T-cell (primary cell): ENCODE results near the gene FBXO38. TPM values are rescaled to one million over a fixed set of nuclear protein-coding genes. Genes with fewer than 3 reads are reported as not detected.

Source experiments
- ATAC-seq, 4 experiments: fragments of 200-7000 bp in 3 of 4; fragments of 150-1000 bp in 1 of 4; cut with Tn5 transposase; replicated peaks in 1 of 4; 1 replicate in 3 of 4; 2 replicates in 1 of 4; pipeline ENCODE4 v1.10.0; 2021; ENCODE audit warnings: moderate library complexity in 3 of 4, mild to moderate bottlenecking in 2 of 4, moderate number of reproducible peaks in 1 of 4
- CTCF ChIA-PET, 2 donors: fragments of 300-600 bp; sonication (Branson Sonifier 250); formaldehyde crosslinking; loops; one replicate each; lab custom pipeline; 2022; ENCODE audit warnings: antibody characterized with exemption in 2 of 2; lab: Charles Lee
- POLR2A ChIA-PET, 2 donors: fragments of 300-600 bp; sonication (Branson Sonifier 250); formaldehyde crosslinking; loops; one replicate each; lab custom pipeline; 2022; ENCODE audit warnings: antibody characterized with exemption in 2 of 2; lab: Charles Lee
- DNase-seq, 35 experiments: peaks; one replicate each; pipeline versions ENCODE4 v3.0.0 to v3.0.0-alpha.2; 2013 to 2023
- H3K27ac ChIP-seq: one replicate; pipeline ENCODE4 v1.5.1; 2013; ENCODE audit warnings: low read length
- H3K27me3 ChIP-seq, 2 experiments: replicated peaks in 1 of 2; 1 replicate in 1 of 2; 2 replicates in 1 of 2; pipeline versions ENCODE4 v1.6.1 to v1.7.0; 2013; ENCODE audit warnings: low read length in 1 of 2, mixed read lengths in 1 of 2; ENCODE audit not compliant: control insufficient read depth in 2 of 2, insufficient read depth in 2 of 2; ENCODE audit errors: extremely low read depth in 1 of 2
- H3K36me3 ChIP-seq, 2 donors: 1 replicate in 1 of 2; 2 replicates in 1 of 2; pipeline versions ENCODE4 v1.6.1 to v1.7.0; 2013; ENCODE audit warnings: low read length in 1 of 2; ENCODE audit not compliant: control insufficient read depth in 2 of 2, insufficient read depth in 1 of 2; ENCODE audit errors: extremely low read depth in 1 of 2
- H3K4me1 ChIP-seq, 2 experiments: 1 replicate in 1 of 2; 2 replicates in 1 of 2; pipeline versions ENCODE4 v1.6.1 to v1.7.0; 2013; ENCODE audit warnings: low read length in 2 of 2, mixed read lengths in 1 of 2; ENCODE audit not compliant: insufficient read depth in 2 of 2, control insufficient read depth in 1 of 2; ENCODE audit errors: extremely low read depth in 1 of 2
- H3K4me3 ChIP-seq, 2 donors: 1 replicate in 1 of 2; 2 replicates in 1 of 2; pipeline versions ENCODE4 v1.5.1 to v1.7.0; 2013; ENCODE audit warnings: mild to moderate bottlenecking in 2 of 2, low read length in 1 of 2, moderate library complexity in 1 of 2; ENCODE audit not compliant: control insufficient read depth in 1 of 2; ENCODE audit errors: extremely low read depth in 1 of 2
- H3K9me3 ChIP-seq: 2 replicates; pipeline ENCODE4 v1.7.0; 2013
- H3K27ac Mint-ChIP-seq, 2 donors: one replicate each; pipeline ENCODE4 v1.8.0; 2020 to 2021; ENCODE audit warnings: mild to moderate bottlenecking in 2 of 2, mixed read lengths in 2 of 2
- H3K27me3 Mint-ChIP-seq, 2 donors: one replicate each; pipeline ENCODE4 v1.8.0; 2021 to 2022; ENCODE audit warnings: mixed read lengths in 2 of 2
- H3K36me3 Mint-ChIP-seq: one replicate; pipeline ENCODE4 v1.8.0; 2021; ENCODE audit warnings: mixed read lengths
- H3K4me1 Mint-ChIP-seq, 3 donors: one replicate each; pipeline ENCODE4 v1.8.0; 2020 to 2022; ENCODE audit warnings: mixed read lengths in 3 of 3, mild to moderate bottlenecking in 1 of 3
- H3K4me3 Mint-ChIP-seq, 3 donors: one replicate each; pipeline ENCODE4 v1.8.0; 2020 to 2022; ENCODE audit warnings: mild to moderate bottlenecking in 3 of 3, mixed read lengths in 3 of 3, moderate library complexity in 3 of 3
- H3K9me3 Mint-ChIP-seq, 3 donors: one replicate each; pipeline ENCODE4 v1.8.0; 2020 to 2022; ENCODE audit warnings: mixed read lengths in 3 of 3
- WGBS: methylation state at CpG from one replicate; pipeline ENCODE4 v1.1.5; 2013; ENCODE audit warnings: missing lambda C conversion rate; ENCODE audit not compliant: insufficient coverage; 5-methylcytosine and 5-hydroxymethylcytosine counted together
- total RNA-seq, 35 experiments: library from RNA in 6 of 35; stranded (reverse) in 6 of 35; fragments of 120-200 nt in 1 of 35; gene quantifications; one replicate each; pipeline versions ENCODE4 v1.2.1 to v1.2.4 and lab custom pipeline; 2013 to 2026

The FBXO38 gene
- total RNA-seq, 5 donors from 2014 or later (not counting 1 experiment from before 2014, with no cell fraction given): 61.0 to 70.8 (median 66.2) TPM

DNA sequence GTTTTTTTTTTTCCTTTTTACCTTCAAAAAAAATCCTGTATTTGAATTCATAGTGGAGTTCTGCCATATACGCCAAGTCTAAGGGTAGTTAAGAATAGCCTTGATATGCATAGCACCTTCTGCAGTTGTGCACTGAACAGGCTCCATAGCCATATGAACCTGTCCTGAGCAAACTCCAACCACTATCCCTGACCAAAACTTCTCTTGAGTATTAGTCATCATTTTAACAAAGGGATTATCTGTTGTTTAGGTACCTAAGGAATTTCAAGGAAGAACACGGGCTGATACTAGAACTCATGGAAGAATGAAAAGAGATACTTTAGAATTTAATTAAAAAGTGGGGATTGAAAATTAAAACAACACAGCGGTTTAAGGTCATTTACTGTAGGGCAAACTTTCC, 1.9 kb upstream of the FBXO38 start:
- POLR2A ChIA-PET: no interaction called here
- ATAC-seq (no peak), DNase-seq (no peak)
- Mint-ChIP-seq H3K9me3 (peaks cover 0 to 3% (median 0%) of the 10 kb centered on the region in 3 donors), H3K4me3 (no peak overlapping the region), H3K27me3 (no peaks in the 10 kb centered on the region), H3K36me3 (peaks cover 28% of the 10 kb centered on the region), H3K27ac (no peak overlapping the region), H3K4me1 (peaks cover 44 to 54% (median 52%) of the 10 kb centered on the region in 3 donors)
- H3K27me3 ChIP-seq: no peaks in the 10 kb centered on the region
- H3K4me1 ChIP-seq: peaks cover 15 to 38% of the 10 kb centered on the region in 2 experiments
- no peak overlapping the region for H3K4me3 ChIP-seq
- H3K27ac ChIP-seq: no peak overlapping the region
- CTCF ChIA-PET: no interaction called here
- no CpG with 5 or more reads among the region's 3 CpGs for WGBS
- H3K9me3 ChIP-seq: no peaks in the 10 kb centered on the region
- peaks cover 1 to 3% of the 10 kb centered on the region in 2 donors for H3K36me3 ChIP-seq

DNA sequence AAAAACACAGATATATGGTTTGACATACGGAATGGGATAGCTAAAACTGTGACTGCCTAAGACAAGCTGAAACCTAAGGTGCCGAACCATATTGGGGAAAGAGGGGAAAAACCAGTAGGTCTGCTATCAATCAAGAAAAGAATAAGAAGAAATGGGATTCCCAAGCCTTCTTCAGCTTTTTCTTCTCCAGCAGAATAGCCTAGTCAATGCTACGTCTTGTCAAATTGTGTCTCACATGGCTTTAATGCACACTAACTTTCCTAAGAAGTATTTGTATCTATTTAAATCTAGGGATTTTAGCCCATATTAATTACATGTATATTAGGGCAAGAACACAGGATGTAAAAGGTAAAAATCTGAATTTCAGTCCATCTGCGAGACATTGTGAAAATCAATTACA, 797 bp upstream of the FBXO38 start:
- H3K4me3 Mint-ChIP-seq: peak overlapping the region; percentile 75 to 96 (median 91)
- Histone ChIP-seq H3K4me1 (peaks cover 15 to 41% of the 10 kb centered on the region in 2 experiments), H3K27ac (peak overlapping the region; percentile 94), H3K9me3 (no peaks in the 10 kb centered on the region), H3K36me3 (no peaks in the 10 kb centered on the region), H3K27me3 (no peaks in the 10 kb centered on the region), H3K4me3 (peak overlapping the region in 1 of 2 donors; percentile 83)
- H3K27ac Mint-ChIP-seq: peak overlapping the region; percentile 95 to 100
- ATAC-seq: no peak
- H3K27me3 Mint-ChIP-seq: no peaks in the 10 kb centered on the region
- whole genome bisulfite sequencing: 83% methylated on average over 2 of the region's 4 CpGs
- peak in 1 of 35 experiments; percentile 16 for DNase-seq
- ChIA-PET CTCF (interaction anchor here in 1 of 2 donors (0.8 to 0.9 kb wide), 2 partner anchors 348 to 652 kb away, joined by 3 read pairs; no protein-coding TSS in a partner anchor), POLR2A (interaction anchor here in 1 of 2 donors (0.5 to 0.6 kb wide), 2 partner anchors 1091 to 1192 kb away, joined by 3 read pairs; no protein-coding TSS in a partner anchor)
- H3K4me1 Mint-ChIP-seq: peaks cover 54 to 64% (median 62%) of the 10 kb centered on the region in 3 donors
- H3K36me3 Mint-ChIP-seq: peaks cover 24% of the 10 kb centered on the region
- H3K9me3 Mint-ChIP-seq: peaks cover 0 to 3% (median 0%) of the 10 kb centered on the region in 3 donors

DNA sequence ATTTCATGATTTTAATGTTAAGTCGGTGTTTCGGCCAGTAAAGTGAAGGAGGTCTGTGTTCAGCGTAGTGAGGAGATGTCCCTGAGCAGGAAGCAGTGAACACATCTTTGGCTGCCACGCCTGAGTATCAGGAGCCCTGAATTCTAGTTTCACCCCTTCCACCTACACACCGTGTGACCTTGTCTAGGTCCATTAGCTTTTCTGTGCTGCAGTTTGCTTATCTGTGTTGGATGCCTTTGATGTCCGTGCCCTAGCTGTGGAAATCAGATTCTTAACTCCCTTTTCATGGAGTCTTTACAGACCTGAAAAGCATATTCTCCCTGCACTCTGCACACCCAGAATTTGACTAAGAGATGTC, 601 bp downstream of the FBXO38 start:
- peak in 3 of 4 experiments; percentile 7 to 15 (median 12) for ATAC-seq

DNA sequence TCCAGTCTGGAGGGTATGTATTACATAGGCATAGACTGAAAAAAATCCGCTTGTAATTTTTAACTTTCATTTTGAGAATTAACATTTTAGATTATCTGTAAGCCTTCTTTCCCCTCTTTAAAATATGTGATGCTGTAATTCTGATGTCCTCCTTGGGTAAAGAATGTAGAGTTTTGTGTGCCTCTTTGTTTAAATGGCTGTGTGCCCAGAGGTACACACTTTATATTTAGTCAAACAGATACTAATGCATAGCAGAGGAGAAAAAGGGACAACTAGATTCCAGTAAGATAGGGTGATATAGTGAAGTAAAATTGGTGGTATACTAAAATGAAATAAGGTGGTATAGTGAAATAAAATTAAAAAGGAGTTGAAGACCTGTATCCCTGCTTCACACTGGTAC, 1.3 kb downstream of the FBXO38 start:
- peaks cover 15 to 35% of the 10 kb centered on the region in 2 experiments for H3K4me1 ChIP-seq
- H3K9me3 Mint-ChIP-seq: no peaks in the 10 kb centered on the region
- H3K27ac ChIP-seq: no peak overlapping the region
- H3K4me3 ChIP-seq: no peak overlapping the region
- ChIA-PET POLR2A (no interaction called here), CTCF (interaction anchor here in 1 of 2 donors (0.8 kb wide), 1 partner anchor 353 kb away, joined by 3 read pairs; no protein-coding TSS in a partner anchor)
- H3K27ac Mint-ChIP-seq: peak overlapping the region; percentile 95 to 100
- H3K36me3 ChIP-seq: peaks cover 0 to 3% of the 10 kb centered on the region in 2 donors
- H3K4me3 Mint-ChIP-seq: peak overlapping the region; percentile 75 to 96 (median 91)
- no CpG with 5 or more reads among the region's 1 CpG for WGBS
- peaks cover 20% of the 10 kb centered on the region for H3K36me3 Mint-ChIP-seq
- ATAC-seq: no peak
- H3K27me3 Mint-ChIP-seq: no peaks in the 10 kb centered on the region
- peaks cover 56 to 72% (median 66%) of the 10 kb centered on the region in 3 donors for H3K4me1 Mint-ChIP-seq
- no peak for DNase-seq
- H3K9me3 ChIP-seq: no peaks in the 10 kb centered on the region
- H3K27me3 ChIP-seq: no peaks in the 10 kb centered on the region

More for the DNA sequence above, 601 bp downstream of the FBXO38 start:
- no peaks in the 10 kb centered on the region for H3K27me3 Mint-ChIP-seq
- H3K27ac ChIP-seq: peak overlapping the region; percentile 94
- peaks cover 15 to 41% of the 10 kb centered on the region in 2 experiments for H3K4me1 ChIP-seq
- CTCF ChIA-PET: no interaction called here
- peaks cover 20% of the 10 kb centered on the region for H3K36me3 Mint-ChIP-seq
- peak overlapping the region; percentile 95 to 100 for H3K27ac Mint-ChIP-seq
- H3K9me3 Mint-ChIP-seq: no peaks in the 10 kb centered on the region
- WGBS: 0% methylated on average over 1 of the region's 6 CpGs
- no peaks in the 10 kb centered on the region for H3K27me3 ChIP-seq
- peak overlapping the region; percentile 70 to 83 for H3K4me3 ChIP-seq
- H3K4me1 Mint-ChIP-seq: peaks cover 63 to 76% (median 71%) of the 10 kb centered on the region in 3 donors
- peak overlapping the region; percentile 75 to 96 (median 91) for H3K4me3 Mint-ChIP-seq
- POLR2A ChIA-PET: interaction anchor here in 1 of 2 donors (0.7 kb wide), 1 partner anchor 14 kb away, joined by 3 read pairs; no protein-coding TSS in a partner anchor
- DNase-seq: peak in 3 of 35 experiments; percentile 0 to 50 (median 12)
- H3K9me3 ChIP-seq: no peaks in the 10 kb centered on the region
- peaks cover 0 to 3% of the 10 kb centered on the region in 2 donors for H3K36me3 ChIP-seq

DNA sequence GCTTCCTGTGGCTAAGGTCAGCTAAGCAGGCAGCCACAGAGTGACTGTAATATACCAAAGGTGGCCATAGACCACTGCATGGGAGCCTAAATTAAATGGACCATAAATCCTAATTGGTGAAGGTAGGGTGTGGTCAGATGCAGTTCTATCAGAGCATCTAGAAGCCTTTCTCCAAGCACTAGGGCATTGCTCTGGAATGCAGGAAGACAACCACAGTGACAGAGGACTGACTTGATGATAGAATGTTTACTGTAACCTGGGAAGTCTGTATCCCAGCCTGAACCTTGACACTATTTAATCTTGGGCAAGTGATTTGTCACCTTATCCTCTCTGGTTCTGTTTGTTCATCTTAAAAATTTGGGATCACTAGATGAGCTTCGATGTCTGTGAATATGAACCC, 2.3 kb downstream of the FBXO38 start:
- no peaks in the 10 kb centered on the region for H3K27me3 ChIP-seq
- H3K4me3 ChIP-seq: no peak overlapping the region
- Mint-ChIP-seq H3K27me3 (no peaks in the 10 kb centered on the region), H3K27ac (peak overlapping the region in 1 of 2 donors; percentile 24), H3K4me3 (peak overlapping the region; percentile 13 to 96 (median 75)), H3K4me1 (peaks cover 64 to 80% (median 73%) of the 10 kb centered on the region in 3 donors), H3K36me3 (peaks cover 17% of the 10 kb centered on the region), H3K9me3 (no peaks in the 10 kb centered on the region)
- ChIA-PET POLR2A (no interaction called here), CTCF (interaction anchor here in 1 of 2 donors (0.8 kb wide), 1 partner anchor 352 kb away, joined by 3 read pairs; no protein-coding TSS in a partner anchor)
- WGBS: 100% methylated on average over 1 of the region's 1 CpG
- H3K4me1 ChIP-seq: peaks cover 15 to 35% of the 10 kb centered on the region in 2 experiments
- no peak overlapping the region for H3K27ac ChIP-seq
- H3K9me3 ChIP-seq: no peaks in the 10 kb centered on the region
- DNase-seq (no peak), ATAC-seq (no peak)
- H3K36me3 ChIP-seq: peaks cover 0 to 7% of the 10 kb centered on the region in 2 donors

DNA sequence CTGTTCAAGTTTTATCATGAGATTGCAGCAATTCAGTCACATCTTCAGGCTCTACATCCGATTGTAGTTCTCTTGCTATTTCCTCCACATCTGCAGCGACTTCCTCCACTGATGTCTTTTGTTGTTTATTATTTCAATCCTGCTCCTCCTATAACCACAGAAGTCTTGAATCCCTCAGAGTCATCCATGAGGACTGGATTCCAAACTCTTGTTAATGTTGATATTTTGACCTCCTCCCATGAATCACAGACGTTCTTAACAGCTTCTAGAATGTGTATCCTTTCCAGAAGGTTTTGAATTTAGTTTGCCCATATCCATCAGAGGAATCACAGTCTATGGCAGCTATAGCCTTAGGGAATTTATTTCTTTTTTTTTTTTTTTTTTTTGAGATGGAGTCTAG, 3.6 kb downstream of the FBXO38 start:
- H3K27ac Mint-ChIP-seq: peak overlapping the region; percentile 17 to 69
- Histone ChIP-seq H3K27me3 (no peaks in the 10 kb centered on the region), H3K36me3 (peaks cover 0 to 9% of the 10 kb centered on the region in 2 donors), H3K4me1 (peaks cover 15 to 38% of the 10 kb centered on the region in 2 experiments), H3K4me3 (no peak overlapping the region), H3K27ac (no peak overlapping the region), H3K9me3 (no peaks in the 10 kb centered on the region)
- peak overlapping the region in 2 of 3 donors; percentile 13 to 38 for H3K4me3 Mint-ChIP-seq
- H3K4me1 Mint-ChIP-seq: peaks cover 76 to 92% (median 84%) of the 10 kb centered on the region in 3 donors
- no peaks in the 10 kb centered on the region for H3K27me3 Mint-ChIP-seq
- ATAC-seq (no peak), DNase-seq (no peak)
- peaks cover 20% of the 10 kb centered on the region for H3K36me3 Mint-ChIP-seq
- POLR2A ChIA-PET: interaction anchor here in 1 of 2 donors (1.2 kb wide), 1 partner anchor 10 kb away, joined by 3 read pairs; no protein-coding TSS in a partner anchor
- WGBS: no CpG with 5 or more reads among the region's 3 CpGs
- H3K9me3 Mint-ChIP-seq: no peaks in the 10 kb centered on the region
- CTCF ChIA-PET: interaction anchor here in 1 of 2 donors (0.6 kb wide), 1 partner anchor 959 kb away, joined by 3 read pairs; no protein-coding TSS in a partner anchor
